ENCODE results near the gene GPC3.

The GPC3 gene

DNA sequence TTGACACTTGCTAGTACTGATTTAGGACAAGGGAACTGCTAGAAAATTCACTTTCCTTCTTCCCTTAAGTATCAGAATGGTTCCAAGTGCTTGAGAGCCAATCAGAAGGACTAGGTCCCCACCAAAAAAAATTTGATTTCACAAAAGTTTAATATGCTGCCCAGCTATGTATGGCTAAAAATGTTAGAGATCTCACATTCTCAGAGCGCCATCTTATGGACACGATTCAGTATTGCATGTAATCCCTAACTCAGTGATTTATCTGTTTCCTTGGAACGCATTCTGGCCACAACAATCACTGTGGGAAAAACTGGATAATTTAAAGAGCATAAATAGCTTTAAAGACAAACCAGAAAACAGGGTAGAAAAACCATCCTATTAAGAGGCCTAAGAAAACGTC, 315.0 kb downstream of the GPC3 start:
- no peak for DNase-seq

- DNase-seq = no peak
Measured at GRCh38 chrX:133669214-133669613, 316.2 kb downstream of the GPC3 start.

GRCh38 chrX:133668225-133668931, 317.0 kb downstream of the GPC3 start:
- no peak for DNase-seq

DNA sequence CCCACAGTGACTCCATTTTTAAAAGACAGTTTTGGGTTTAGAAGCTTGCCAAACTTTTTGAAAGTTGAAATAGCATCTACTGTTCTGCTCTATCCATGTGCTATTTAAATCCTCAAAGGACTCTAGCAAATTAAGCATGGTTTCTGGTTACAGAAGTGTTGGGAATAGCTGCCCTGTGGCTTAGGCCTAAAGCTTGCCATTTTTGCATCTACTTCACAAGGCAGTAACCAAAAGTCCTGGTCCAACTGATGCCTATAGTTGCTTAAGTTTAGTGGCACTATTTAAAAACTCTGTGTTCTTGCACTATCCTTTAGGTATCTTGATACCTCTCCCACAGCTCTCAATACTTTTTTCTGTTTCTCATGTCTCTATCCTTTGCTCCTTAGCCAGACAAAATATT, 319.1 kb downstream of the GPC3 start:
- DNase-seq = no peak

GRCh38 chrX:133661962-133662839, 323.2 kb downstream of the GPC3 start:
- DNase-seq = no peak

- no peak for DNase-seq
Measured at GRCh38 chrX:133660281-133660680, 325.1 kb downstream of the GPC3 start.

DNA sequence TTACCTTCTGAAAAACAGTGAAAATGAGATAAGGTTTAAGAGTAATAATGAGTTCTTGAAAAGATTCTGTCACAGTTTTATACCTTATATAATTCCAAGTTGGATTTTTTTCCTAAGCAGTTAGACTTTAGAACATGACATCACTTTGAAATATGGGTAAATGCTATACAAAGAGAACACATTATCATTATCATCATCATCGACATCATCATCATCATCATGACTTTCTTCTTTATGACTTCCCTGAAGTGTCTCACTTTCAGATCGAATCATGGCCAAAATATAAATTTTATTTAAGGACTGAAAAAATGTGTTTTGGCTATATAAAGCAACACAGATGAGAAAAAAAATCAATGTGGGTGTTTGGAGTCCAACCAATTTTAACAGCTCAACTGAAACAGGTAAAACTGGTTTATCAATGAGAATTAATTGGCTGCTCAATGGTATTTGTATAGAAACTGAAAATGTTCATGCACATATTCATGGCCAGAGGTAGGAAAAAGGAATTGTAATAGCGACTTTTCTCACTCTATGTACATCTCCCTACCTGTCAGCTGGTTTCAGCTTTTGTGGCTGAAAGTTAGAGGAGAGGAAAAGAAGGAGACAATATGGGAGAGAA, 327.0 kb downstream of the GPC3 start:
- no peak for DNase-seq

GRCh38 chrX:133655275-133656265, 329.8 kb downstream of the GPC3 start:
- no peak for DNase-seq

- no peak for DNase-seq
Measured at GRCh38 chrX:133654811-133655210, 330.6 kb downstream of the GPC3 start.

GRCh38 chrX:133653358-133653757, 332.0 kb downstream of the GPC3 start:
- no peak for DNase-seq

DNA sequence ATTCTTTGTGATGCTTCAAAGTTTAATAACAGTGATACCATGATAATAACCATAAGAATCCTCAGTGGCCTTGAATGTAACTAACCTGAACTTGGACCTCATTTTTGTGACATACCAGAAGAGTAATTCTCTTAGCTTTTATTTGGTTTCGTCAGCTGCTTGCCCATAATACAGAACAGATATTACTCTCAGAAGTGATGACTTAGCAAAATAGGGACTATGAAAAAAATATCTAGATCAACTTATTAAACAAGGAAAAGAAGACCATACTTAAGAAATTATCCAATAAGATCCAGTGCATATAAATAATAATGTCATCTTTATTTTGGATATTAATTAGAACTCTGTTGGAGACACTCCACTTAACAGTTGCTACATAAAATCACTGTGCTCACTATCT, 333.2 kb downstream of the GPC3 start:
- no peak for DNase-seq

GRCh38 chrX:133650239-133650638, 335.2 kb downstream of the GPC3 start:
- no peak for DNase-seq

DNA sequence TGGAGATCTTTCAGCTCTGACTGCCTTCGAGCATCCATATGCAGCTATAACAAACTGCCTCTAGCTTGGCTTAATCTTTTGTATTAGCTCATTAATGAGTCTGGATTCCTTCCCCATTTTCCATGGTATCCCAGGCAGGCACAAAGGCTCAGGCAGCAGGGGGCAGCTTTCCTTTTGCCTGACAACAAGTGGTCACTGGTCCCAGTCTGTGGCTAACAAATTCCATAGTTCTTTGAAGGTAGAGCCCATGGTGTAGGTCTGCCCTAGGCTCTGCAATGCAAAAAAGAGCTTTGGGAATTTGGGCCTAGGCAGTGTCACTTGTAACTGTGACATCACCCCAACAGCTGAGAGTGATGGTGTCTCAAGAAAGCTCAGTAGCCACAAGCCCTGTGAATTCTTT, 335.7 kb downstream of the GPC3 start:
- no peak for DNase-seq

DNA sequence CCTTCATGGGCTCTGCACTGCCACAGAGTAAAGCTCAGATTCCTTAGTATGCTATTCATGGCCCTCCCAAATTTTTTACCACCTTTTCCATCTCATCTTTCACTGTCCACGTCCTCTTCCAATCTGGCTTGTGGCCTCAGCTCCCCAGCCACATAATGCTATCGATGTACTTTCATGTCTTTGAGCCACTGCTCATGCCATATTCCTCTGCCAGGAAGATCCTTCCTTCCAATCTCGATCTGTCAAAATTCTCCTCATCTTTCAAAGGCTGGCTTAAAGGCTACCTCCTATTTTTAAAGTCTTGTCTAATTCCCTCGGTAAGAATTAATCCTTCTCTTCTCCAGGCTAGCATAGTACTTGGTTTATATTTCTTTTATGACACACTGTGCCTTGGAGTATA, 336.8 kb downstream of the GPC3 start:
- no peak for DNase-seq

DNA sequence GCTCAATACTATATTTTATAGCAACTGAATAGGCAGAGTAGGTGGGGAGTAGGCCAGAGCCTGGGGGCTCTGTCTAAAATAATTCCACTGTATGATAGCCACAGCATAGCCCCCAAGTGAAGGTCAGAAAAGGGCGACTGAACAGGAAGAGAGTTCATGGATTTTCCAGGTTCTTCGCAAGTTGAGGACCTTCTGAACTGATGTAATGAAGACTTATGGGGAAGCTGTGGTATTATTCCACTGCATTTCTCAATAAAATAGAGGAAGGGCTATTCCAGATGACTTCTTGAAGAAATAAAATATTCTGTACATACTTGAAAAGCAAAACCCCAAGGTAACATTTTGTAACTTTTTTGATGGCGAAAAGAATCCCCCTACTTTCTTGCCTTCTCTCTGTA, 338.7 kb downstream of the GPC3 start:
- no peak for DNase-seq

DNA sequence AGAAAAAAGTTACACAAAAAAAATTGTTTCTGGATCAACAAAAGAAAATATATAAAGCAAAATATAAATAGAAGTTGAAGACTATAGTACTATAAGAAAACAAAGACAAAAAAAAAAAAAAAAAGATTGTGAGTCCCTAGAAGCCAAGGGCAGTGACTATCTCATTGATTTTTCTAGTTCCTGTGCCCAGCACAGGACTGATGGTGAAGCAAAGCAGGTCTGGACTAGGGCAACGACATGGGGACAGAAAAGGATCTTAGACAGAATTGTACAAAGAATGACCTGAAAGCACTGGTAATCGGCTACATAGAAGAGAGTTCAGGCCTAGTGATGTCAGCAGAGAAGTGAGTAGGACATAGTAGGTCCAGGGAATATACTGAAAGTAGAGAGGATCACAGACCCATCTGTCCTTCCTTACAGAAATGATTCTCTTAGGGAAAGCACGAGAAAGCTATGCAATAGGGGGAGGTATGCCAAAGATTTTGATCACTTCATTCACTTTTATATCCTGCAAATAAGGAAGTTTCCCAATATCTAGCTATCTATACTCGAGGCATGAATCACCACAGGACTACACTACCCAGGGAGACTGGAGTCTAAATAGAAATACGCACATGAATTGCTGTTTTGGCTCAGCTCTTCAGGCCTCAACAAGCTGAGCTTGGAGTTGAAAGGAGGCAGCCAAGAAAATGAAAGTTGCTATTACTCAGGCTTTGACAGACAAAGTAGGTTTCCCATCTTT, 339.2 kb downstream of the GPC3 start:
- no peak for DNase-seq

DNA sequence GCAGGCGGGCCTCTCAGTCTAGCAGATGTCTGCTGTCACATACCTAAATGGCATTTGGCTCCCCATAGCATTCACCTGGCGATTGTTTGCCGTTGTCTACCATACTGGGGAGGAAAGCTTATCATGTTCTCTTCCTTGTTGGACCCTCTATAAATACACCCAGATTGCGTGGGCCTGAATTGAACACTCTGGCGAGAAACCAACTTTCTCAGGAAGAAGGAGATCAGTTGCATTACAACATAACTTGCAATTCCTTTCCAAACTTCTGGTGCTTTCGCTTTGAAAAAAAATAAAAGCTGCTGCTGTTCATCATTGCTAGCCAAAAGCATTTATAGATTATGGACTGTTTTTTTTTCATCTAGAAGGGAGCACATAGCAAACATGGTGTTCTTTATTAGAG, 340.1 kb downstream of the GPC3 start:
- DNase-seq = no peak

GRCh38 chrX:133640161-133641015, 345.0 kb downstream of the GPC3 start:
- DNase-seq = no peak

- no peak for DNase-seq
Measured at GRCh38 chrX:133639726-133640125, 345.7 kb downstream of the GPC3 start.

GRCh38 chrX:133638285-133638684, 347.1 kb downstream of the GPC3 start:
- DNase-seq = peak; percentile 45

DNA sequence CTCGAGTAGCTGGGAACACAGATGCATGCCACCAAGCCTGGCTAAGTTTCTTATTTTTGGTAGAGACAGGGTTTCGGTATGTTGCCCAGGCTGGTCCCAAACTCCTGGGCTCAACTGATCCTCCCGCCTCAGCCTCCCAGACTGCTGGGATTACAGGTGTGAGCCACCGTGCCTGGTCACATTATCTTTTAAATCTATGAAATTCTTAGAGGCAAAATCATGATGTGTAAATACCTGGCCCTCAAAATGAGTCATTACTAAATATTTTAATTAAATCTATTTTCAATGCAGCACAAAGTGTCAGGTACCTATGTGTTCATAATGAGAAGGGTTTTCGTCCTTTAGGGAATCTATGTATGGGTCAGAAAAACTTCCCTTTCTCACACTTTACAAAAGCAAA, 347.6 kb downstream of the GPC3 start:
- no peak for DNase-seq

Measured in NCI-H446 treated with DMSO at 0.1 percent for 48 hours (cell line).